Bronchus fibroblast of lung (primary cell): ENCODE measurements around the gene KHDC4. TPM values are rescaled to one million over a fixed set of nuclear protein-coding genes. Genes with fewer than 3 reads are reported as not detected.

Source experiments
- total RNA-seq: library from RNA; depleted of rRNA; stranded (reverse); fragments of >200 nt; gene quantifications from 2 replicates; pipeline ENCODE4 v1.2.3, GENCODE V29; 2015

Gene KHDC4
- total RNA-seq: 16.5 and 22.6 TPM in 2 replicates

DNA sequence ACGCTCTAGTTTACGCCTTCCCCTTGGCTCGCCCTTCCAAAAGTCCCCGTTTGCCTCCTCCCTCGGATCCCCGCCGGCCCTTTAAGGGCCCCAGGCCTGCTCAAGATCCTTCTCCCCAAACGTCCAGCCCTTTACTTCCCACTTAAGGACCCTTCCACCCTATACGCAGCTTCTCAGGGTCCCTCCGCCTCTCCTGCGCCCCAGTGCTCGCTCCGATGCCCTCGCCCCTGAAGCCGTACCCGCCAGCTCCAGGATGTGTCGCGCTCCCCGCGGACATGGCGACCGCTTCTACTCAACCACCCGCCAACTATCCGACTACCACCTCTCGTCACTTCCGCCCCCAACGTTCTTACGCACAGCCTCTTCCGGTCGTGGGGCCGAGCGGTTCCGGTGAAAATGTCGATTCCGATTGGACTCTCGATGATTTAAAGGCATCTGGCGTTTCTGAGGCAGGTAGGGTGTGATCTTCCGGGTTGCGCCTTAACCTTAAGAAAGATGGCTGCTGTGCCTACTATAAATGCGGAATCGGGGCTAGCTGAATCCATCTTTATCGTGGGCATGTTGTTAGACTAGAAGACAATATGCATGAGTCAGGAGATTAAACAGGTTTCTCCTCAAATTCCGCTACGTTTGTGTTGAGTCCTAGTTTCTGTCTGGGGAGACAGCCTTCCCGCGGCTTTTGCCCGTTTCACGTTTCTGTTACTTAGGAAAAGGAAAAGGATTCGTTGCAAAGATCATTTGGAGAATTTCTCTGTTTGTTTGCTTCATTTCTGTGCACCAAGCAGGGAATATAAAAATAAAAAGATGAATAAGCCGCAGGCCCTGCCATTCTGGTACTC, at the start of gene KHDC4:
Gene KHDC4, minus strand, starts transcription at position 317 of the 839 bp plus-strand sequence. Its CDS starts 40 bp downstream, at position 277.

DNA sequence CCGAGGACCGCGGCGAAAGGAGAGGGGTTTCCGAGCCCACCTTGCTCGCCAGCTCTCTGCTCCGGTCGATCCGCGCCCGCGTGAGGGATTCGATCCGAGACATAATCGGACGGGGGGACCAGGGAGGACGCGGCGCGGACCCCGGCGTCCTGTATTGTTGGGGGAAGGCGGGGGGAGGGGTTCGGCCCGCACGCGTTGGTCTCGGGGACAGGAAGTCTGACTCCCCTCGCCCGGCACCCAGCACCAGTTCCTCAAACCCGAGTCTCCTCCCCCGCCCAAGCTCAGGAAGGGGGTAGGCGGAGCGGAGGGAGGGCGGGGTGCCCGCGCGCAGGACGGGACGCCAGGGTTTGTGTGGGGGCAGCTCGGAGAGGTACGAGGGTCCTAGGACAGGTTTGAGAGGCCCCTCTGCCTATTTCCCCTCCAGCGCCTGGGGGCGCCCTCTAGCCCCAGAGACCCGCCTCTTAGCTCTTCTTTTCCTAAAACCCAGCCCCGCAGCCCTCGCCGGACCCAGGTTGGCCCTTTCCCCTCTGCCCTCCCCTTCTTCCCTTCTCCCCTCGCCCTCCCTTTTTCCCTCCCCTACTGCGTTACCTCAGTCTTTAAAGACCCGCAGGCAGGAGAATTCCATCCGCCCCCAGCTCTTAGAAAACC, 44.2 kb upstream of the KHDC4 start, which contains the start of gene ARHGEF2:
Gene ARHGEF2, minus strand, starts transcription at position 223 of the 648 bp plus-strand sequence. Its CDS starts 120 bp downstream, at position 103.

GRCh38 chr1:155940993-155941844, 7.0 kb upstream of the KHDC4 start, which contains the start of gene RXFP4:
Gene RXFP4 (plus strand): TSS chr1:155941638. CDS start chr1:155941710, 72 bp downstream.

GRCh38 chr1:155911156-155912055, 22.8 kb downstream of the KHDC4 start, which contains the start of gene RIT1:
Gene RIT1 (minus strand): TSS chr1:155911349. CDS start chr1:155910761, 588 bp downstream.

Other genes starting within 250 kb of the KHDC4 start
- gene YY1AP1, start 245.6 kb downstream of the KHDC4 start, total RNA-seq: 21.2 and 24.7 TPM in 2 replicates
- gene DAP3, start 245.3 kb downstream of the KHDC4 start, total RNA-seq: 80.0 and 83.1 TPM in 2 replicates
- gene GON4L, start 77.2 kb downstream of the KHDC4 start, total RNA-seq: 13.6 and 16.8 TPM in 2 replicates
- 20.8 and 21.9 TPM in 2 replicates for gene SYT11, start 74.8 kb downstream of the KHDC4 start, total RNA-seq
- 7.9 and 12.2 TPM in 2 replicates for gene RIT1, start 23.1 kb downstream of the KHDC4 start, total RNA-seq
- gene RXFP4, start 7.2 kb upstream of the KHDC4 start, total RNA-seq: not detected in 2 replicates
- gene ARHGEF2, start 44.1 kb upstream of the KHDC4 start, total RNA-seq: 130 and 152 TPM in 2 replicates
- 431 and 503 TPM in 2 replicates for gene SSR2, start 86.5 kb upstream of the KHDC4 start, total RNA-seq
- gene UBQLN4, start 119.4 kb upstream of the KHDC4 start, total RNA-seq: 17.3 and 17.4 TPM in 2 replicates
- gene LAMTOR2, start 120.4 kb upstream of the KHDC4 start, total RNA-seq: 80.4 and 88.7 TPM in 2 replicates
- 0.15 TPM in 1 of 2 replicates, not detected in the other for gene RAB25, start 126.7 kb upstream of the KHDC4 start, total RNA-seq
- 5.1 and 6.2 TPM in 2 replicates for gene MEX3A, start 148.1 kb upstream of the KHDC4 start, total RNA-seq
- gene LMNA, start 180.3 kb upstream of the KHDC4 start, total RNA-seq: 888 and 901 TPM in 2 replicates
- 0.67 and 0.74 TPM in 2 replicates for gene SEMA4A, start 219.2 kb upstream of the KHDC4 start, total RNA-seq